Prostate gland (tissue), 2 donors: Measurements from ENCODE around the gene SEMA6B. TPM values are rescaled to one million over a fixed set of nuclear protein-coding genes. Genes with fewer than 3 reads are reported as not detected.

Source experiments
- DNase-seq: peaks from one replicate; pipeline ENCODE4 v3.0.0-alpha.2; 2019; ENCODE audit warnings: low spot score
- H3K27ac ChIP-seq, 2 donors: fragments of 200-600 bp; sonication (generic); 2 replicates each; pipeline ENCODE4 v1.5.1; 2017 to 2019
- H3K27me3 ChIP-seq: fragments of 200-600 bp; sonication (generic); replicated peaks from 2 replicates; pipeline ENCODE4 v1.5.1; 2019; ENCODE audit not compliant: insufficient read depth
- H3K36me3 ChIP-seq, 2 donors: fragments of 200-600 bp; sonication (generic); 1 replicate in 1 of 2; 2 replicates in 1 of 2; pipeline versions ENCODE4 v1.5.1 to v1.8.1; 2017 to 2019
- H3K4me1 ChIP-seq: fragments of 200-600 bp; sonication (generic); replicated peaks from 2 replicates; pipeline ENCODE4 v1.5.1; 2019
- H3K4me3 ChIP-seq, 2 donors: fragments of 200-600 bp; sonication (generic); 2 replicates each; pipeline ENCODE4 v1.5.1; 2017 to 2019
- H3K9me3 ChIP-seq: fragments of 200-600 bp; sonication (generic); 2 replicates; pipeline ENCODE4 v1.5.1; 2017
- CTCF ChIP-seq, 4 experiments: fragments of 200-600 bp in 2 of 4; fragments of 450-650 bp in 2 of 4; sonication (generic) in 2 of 4; IDR thresholded peaks; 1 replicate in 3 of 4; 2 replicates in 1 of 4; pipeline ENCODE4 v1.5.1; 2016 to 2019; ENCODE audit warnings: antibody characterized with exemption in 4 of 4, mild to moderate bottlenecking in 2 of 4, moderate library complexity in 2 of 4
- POLR2A ChIP-seq: fragments of 450-650 bp; IDR thresholded peaks from one replicate; pipeline ENCODE4 v1.6.1; 2016; ENCODE audit warnings: antibody characterized with exemption, mild to moderate bottlenecking
- POLR2AphosphoS5 ChIP-seq: sonication (generic); formaldehyde crosslinking; IDR thresholded peaks from one replicate; pipeline ENCODE4 v1.6.1; 2017; ENCODE audit warnings: antibody characterized with exemption
- WGBS: methylation state at CpG from one replicate; pipeline ENCODE4 v1.1.5; 2018; 5-methylcytosine and 5-hydroxymethylcytosine counted together
- intact Hi-C: fragments of 100-400 bp; cut with DNase I; formaldehyde crosslinking; loops from one replicate; pipeline ENCODE4 v1.14.2; 2022
- total RNA-seq, 2 donors: library from RNA; depleted of rRNA; stranded (reverse); fragments of >200 nt; gene quantifications; one replicate each; pipeline ENCODE4 v1.1.0, GENCODE V29; 2016

Gene SEMA6B
- total RNA-seq, 2 donors from 2014 or later: 4.3 to 7.8 TPM

DNA sequence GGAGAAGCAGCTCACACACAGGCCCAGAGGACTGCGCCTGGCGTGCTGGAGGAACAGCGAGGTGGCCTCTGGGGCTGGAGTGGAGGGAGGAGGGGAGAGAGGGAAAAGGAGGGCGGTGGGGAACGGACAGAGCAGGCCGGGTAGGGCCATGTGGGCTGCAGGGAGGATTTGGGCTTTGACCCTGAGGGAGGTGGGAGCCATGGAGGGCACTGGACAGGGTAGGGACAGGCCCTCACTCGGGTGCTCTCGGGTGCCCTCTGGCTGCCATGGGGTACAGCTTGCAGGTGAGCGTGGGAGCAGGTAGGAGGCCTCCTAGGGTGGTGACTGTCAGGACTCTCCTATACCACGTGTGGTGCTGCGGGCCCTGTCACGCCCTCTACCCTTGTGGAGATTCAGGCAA lies 64.0 kb downstream of the SEMA6B start:
- intact Hi-C loops: no loop called here
- peak in 2 of 4 experiments; percentile 13 to 44 for TF ChIP-seq CTCF (IDR thresholded peaks at IDR 0.05)
- TF ChIP-seq POLR2AphosphoS5: no peak
- TF ChIP-seq POLR2A: no peak
- H3K27me3 ChIP-seq: no peaks in the 10 kb centered on the region
- H3K4me3 ChIP-seq: no peak overlapping the region
- peaks cover 15 to 36% of the 10 kb centered on the region in 2 donors for H3K36me3 ChIP-seq
- WGBS: 71% methylated on average over 12 of the region's 12 CpGs
- no peak overlapping the region for H3K27ac ChIP-seq
- DNase-seq: no peak
- H3K4me1 ChIP-seq: no peaks in the 10 kb centered on the region
- no peaks in the 10 kb centered on the region for H3K9me3 ChIP-seq

DNA sequence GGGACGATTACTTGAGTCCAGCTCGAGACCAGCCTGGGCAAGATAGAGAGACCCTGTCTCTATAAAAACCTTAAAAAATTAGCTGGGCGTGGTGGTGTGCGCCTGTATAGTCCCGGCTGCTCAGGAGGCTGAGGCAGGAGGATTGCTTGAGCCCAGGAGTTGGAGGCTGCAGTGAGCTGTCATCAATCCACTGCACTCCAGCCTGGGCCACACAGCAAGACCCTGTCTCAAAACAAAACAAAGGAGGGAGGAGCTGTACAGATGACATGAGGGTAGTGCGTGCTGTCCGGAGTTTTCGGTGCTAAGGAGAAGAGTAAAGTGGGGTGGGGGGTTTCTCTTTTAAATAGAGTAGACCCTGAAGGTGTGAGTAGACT lies 64.8 kb downstream of the SEMA6B start:
- no peaks in the 10 kb centered on the region for H3K27me3 ChIP-seq
- no peak overlapping the region for H3K4me3 ChIP-seq
- H3K4me1 ChIP-seq: no peaks in the 10 kb centered on the region
- WGBS: 86% methylated on average over 8 of the region's 8 CpGs
- DNase-seq: no peak
- TF ChIP-seq CTCF (IDR thresholded peaks at IDR 0.05) (no peak), POLR2AphosphoS5 (no peak), POLR2A (no peak)
- intact Hi-C loops: no loop called here
- no peaks in the 10 kb centered on the region for H3K9me3 ChIP-seq
- peaks cover 15 to 36% of the 10 kb centered on the region in 2 donors for H3K36me3 ChIP-seq
- H3K27ac ChIP-seq: no peak overlapping the region

DNA sequence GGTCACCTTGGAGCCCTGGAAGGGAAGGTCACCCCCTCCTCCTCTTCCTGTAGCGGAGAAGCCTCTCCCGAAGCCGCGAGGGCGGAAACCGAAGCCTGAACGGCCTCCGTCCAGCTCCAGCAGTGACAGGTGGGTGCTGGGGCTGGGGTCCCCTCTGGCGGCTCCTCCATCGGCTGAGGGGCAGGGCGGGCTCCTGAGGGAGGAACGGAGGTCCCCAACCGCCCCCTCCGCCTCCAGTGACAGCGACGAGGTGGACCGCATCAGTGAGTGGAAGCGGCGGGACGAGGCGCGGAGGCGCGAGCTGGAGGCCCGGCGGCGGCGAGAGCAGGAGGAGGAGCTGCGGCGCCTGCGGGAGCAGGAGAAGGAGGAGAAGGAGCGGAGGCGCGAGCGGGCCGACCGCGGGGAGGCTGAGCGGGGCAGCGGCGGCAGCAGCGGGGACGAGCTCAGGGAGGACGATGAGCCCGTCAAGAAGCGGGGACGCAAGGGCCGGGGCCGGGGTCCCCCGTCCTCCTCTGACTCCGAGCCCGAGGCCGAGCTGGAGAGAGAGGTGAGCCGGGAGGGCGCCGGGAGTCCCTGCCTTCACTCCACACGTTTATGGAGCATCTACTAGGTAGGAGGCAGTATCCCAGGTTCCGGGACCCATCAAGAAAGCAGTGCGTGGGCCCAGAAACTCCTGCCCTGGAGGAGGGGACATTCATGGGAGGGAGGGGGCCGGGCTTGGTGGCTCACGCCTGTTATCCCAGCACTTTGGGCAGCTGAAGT lies 65.4 kb downstream of the SEMA6B start:
- no peaks in the 10 kb centered on the region for H3K9me3 ChIP-seq
- TF ChIP-seq POLR2AphosphoS5 (no peak), POLR2A (no peak), CTCF (IDR thresholded peaks at IDR 0.05) (no peak)
- DNase-seq: no peak
- H3K27me3 ChIP-seq: no peaks in the 10 kb centered on the region
- no peak overlapping the region for H3K4me3 ChIP-seq
- H3K4me1 ChIP-seq: no peaks in the 10 kb centered on the region
- intact Hi-C loops: no loop called here
- peaks cover 15 to 36% of the 10 kb centered on the region in 2 donors for H3K36me3 ChIP-seq
- 93% methylated on average over 61 of the region's 61 CpGs for WGBS
- no peak overlapping the region for H3K27ac ChIP-seq

DNA sequence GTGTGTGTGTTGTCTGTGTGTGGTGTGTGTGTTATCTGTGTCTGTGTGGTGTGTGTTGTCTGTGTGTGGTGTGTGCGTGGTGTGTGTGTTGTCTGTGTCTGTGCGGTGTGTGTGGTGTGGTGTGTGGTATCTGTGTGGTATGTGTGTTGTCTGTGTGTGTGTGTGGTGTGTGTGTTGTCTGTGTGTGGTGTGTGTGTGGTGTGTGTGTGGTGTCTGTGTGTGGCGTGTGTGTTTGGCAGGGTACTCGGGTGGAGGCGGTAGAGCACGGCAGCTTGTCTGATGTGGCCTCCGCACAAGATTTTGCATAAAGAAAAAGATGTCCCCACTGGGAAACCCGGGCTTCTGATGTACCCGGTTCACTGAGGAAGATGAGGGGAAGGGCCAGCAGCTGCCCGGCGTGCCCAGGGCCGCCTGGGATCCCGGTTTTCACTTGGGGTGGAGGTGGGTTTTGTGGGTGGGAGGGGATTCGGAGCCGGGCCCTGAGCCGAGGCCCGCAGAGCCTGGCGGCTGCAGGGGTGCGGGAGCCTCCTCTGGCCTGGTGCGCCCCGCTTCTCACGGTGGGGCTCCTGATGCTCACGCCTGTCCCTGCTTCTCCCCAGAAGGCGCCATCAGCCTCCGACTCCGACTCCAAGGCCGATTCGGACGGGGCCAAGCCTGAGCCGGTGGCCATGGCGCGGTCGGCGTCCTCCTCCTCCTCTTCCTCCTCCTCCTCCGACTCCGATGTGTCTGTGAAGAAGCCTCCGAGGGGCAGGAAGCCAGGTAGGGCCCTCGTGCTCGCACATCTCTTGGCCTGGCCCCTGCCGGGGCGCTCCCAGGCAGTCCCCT lies 66.2 kb downstream of the SEMA6B start:
- Histone ChIP-seq H3K9me3 (no peaks in the 10 kb centered on the region), H3K4me3 (no peak overlapping the region), H3K36me3 (peaks cover 15 to 36% of the 10 kb centered on the region in 2 donors), H3K27me3 (no peaks in the 10 kb centered on the region), H3K27ac (no peak overlapping the region), H3K4me1 (no peaks in the 10 kb centered on the region)
- DNase-seq: no peak
- WGBS: 91% methylated on average over 40 of the region's 41 CpGs
- TF ChIP-seq POLR2AphosphoS5 (no peak), CTCF (IDR thresholded peaks at IDR 0.05) (no peak), POLR2A (no peak)
- intact Hi-C loops: no loop called here

Other genes with a start within 250 kb of the SEMA6B start
- 100 to 1,000 TPM in 1 of 2 donors, 10 to 100 TPM in 1; 47.9 to 107 TPM for gene STAP2, start 220.9 kb downstream of the SEMA6B start, total RNA-seq
- gene MPND, start 216.1 kb downstream of the SEMA6B start, total RNA-seq: 10 to 100 TPM; 12.5 to 18.2 TPM
- gene SH3GL1, start 159.1 kb downstream of the SEMA6B start, total RNA-seq: 10 to 100 TPM; 35.4 to 54.7 TPM
- 10 to 100 TPM; 13.0 to 18.1 TPM for gene CHAF1A, start 157.0 kb downstream of the SEMA6B start, total RNA-seq
- 100 to 1,000 TPM in 1 of 2 donors, 10 to 100 TPM in 1; 82.7 to 199 TPM for gene UBXN6, start 101.9 kb downstream of the SEMA6B start, total RNA-seq
- gene HDGFL2, start 87.4 kb downstream of the SEMA6B start, total RNA-seq: 10 to 100 TPM; 40.8 to 61.8 TPM
- gene PLIN4, start 41.2 kb downstream of the SEMA6B start, total RNA-seq: 10 to 100 TPM in 1 of 2 donors, 1 to 10 TPM in 1; 8.2 to 13.9 TPM
- 10 to 100 TPM; 23.2 to 26.8 TPM for gene PLIN5, start 24.5 kb downstream of the SEMA6B start, total RNA-seq
- 1 to 10 TPM; 2.5 to 3.6 TPM for gene LRG1, start 19.6 kb downstream of the SEMA6B start, total RNA-seq
- gene TNFAIP8L1, start 79.8 kb upstream of the SEMA6B start, total RNA-seq: 1 to 10 TPM; 4.0 to 6.2 TPM
- 100 to 1,000 TPM in 1 of 2 donors, 10 to 100 TPM in 1; 70.9 to 116 TPM for gene MYDGF, start 110.7 kb upstream of the SEMA6B start, total RNA-seq
- gene DPP9, start 164.2 kb upstream of the SEMA6B start, total RNA-seq: 100 to 1,000 TPM in 1 of 2 donors, 10 to 100 TPM in 1; 53.5 to 116 TPM
- 10 to 100 TPM; 20.7 to 30.4 TPM for gene FEM1A, start 232.1 kb upstream of the SEMA6B start, total RNA-seq